Posterior vena cava (tissue), 2 donors: Measurements from ENCODE around the gene SORCS2. TPM values are rescaled to one million over a fixed set of nuclear protein-coding genes. Genes with fewer than 3 reads are reported as not detected.

Experiments used
- DNase-seq: peaks from one replicate; pipeline ENCODE4 v3.0.0-alpha.2; 2020; ENCODE audit warnings: low spot score
- intact Hi-C, 2 donors: fragments of 100-400 bp; cut with DNase I; formaldehyde crosslinking; loops; one replicate each; pipeline versions ENCODE4 v1.14.1 to v1.14.2; 2022 to 2023
- total RNA-seq, 2 donors: library from RNA; stranded (reverse); fragmentation: NEBNext Ultra II Directional; extraction: Animal tissue kit (Norgen Biotek cat#: 25700); gene quantifications; one replicate each; pipeline ENCODE4 v1.2.1, GENCODE V29; 2021
- donor health status: DM: yes; HTN: yes; CAD: no.
- donor health status: DM: yes; HTN: yes; CAD: no.

The SORCS2 gene
- total RNA-seq, 2 donors from 2014 or later: 5.0 to 11.9 TPM

- no peak for DNase-seq
- intact Hi-C loops: no loop called here
These were observed 96.6 kb downstream of the SORCS2 start for GRCh38 chr4:7288751-7289523.

GRCh38 chr4:7289589-7289988 lies 97.3 kb downstream of the SORCS2 start:
- no peak for DNase-seq
- intact Hi-C loops: no loop called here

GRCh38 chr4:7291372-7292114 lies 99.2 kb downstream of the SORCS2 start:
- DNase-seq: no peak

GRCh38 chr4:7293703-7294102 lies 101.4 kb downstream of the SORCS2 start:
- intact Hi-C loops: loop anchor here in 1 of 2 donors (2.0 kb wide), 1 partner anchor 101 kb away; the partner anchor contains the start of gene SORCS2

More at GRCh38 chr4:7291372-7292114, 99.2 kb downstream of the SORCS2 start:
- intact Hi-C loops: no loop called here

GRCh38 chr4:7294176-7294756 lies 101.9 kb downstream of the SORCS2 start:
- DNase-seq: no peak
- intact Hi-C loops: loop anchor here in 1 of 2 donors (2.0 kb wide), 1 partner anchor 101 kb away; the partner anchor contains the start of gene SORCS2

More at GRCh38 chr4:7293703-7294102, 101.4 kb downstream of the SORCS2 start:
- DNase-seq: no peak

GRCh38 chr4:7295197-7295910 lies 103.0 kb downstream of the SORCS2 start:
- DNase-seq: no peak
- intact Hi-C loops: loop anchor here in 1 of 2 donors (2.0 kb wide), 1 partner anchor 103 kb away; the partner anchor contains the start of gene SORCS2

GRCh38 chr4:7295911-7296660 lies 103.7 kb downstream of the SORCS2 start:
- DNase-seq: no peak
- intact Hi-C loops: loop anchor here (2.0 kb wide), 1 partner anchor 103 kb away; the partner anchor contains the start of gene SORCS2 (in 2 of the 2)

- intact Hi-C loops: loop anchor here in 1 of 2 donors (2.0 kb wide), 1 partner anchor 104 kb away; the partner anchor contains the start of gene SORCS2
- DNase-seq: no peak
These were observed 104.5 kb downstream of the SORCS2 start for GRCh38 chr4:7296661-7297335.

- intact Hi-C loops: loop anchor here in 1 of 2 donors (2.0 kb wide), 1 partner anchor 105 kb away; the partner anchor contains the start of gene SORCS2
- DNase-seq: no peak
These were observed 105.0 kb downstream of the SORCS2 start for GRCh38 chr4:7297374-7297773.

GRCh38 chr4:7297881-7298280 lies 105.5 kb downstream of the SORCS2 start:
- DNase-seq: no peak
- intact Hi-C loops: loop anchor here in 1 of 2 donors (2.0 kb wide), 1 partner anchor 105 kb away; the partner anchor contains the start of gene SORCS2

- no peak for DNase-seq
- intact Hi-C loops: no loop called here
These were observed 106.3 kb downstream of the SORCS2 start for GRCh38 chr4:7298619-7299009.

GRCh38 chr4:7299010-7299907 lies 106.9 kb downstream of the SORCS2 start:
- no peak for DNase-seq
- intact Hi-C loops: no loop called here

GRCh38 chr4:7299908-7300710 lies 107.8 kb downstream of the SORCS2 start:
- intact Hi-C loops: no loop called here

GRCh38 chr4:7300711-7301095 lies 108.4 kb downstream of the SORCS2 start:
- DNase-seq: no peak
- intact Hi-C loops: no loop called here

More at GRCh38 chr4:7299908-7300710, 107.8 kb downstream of the SORCS2 start:
- DNase-seq: no peak

GRCh38 chr4:7301126-7301785 lies 108.9 kb downstream of the SORCS2 start:
- intact Hi-C loops: no loop called here
- DNase-seq: no peak
